Thoracic aorta endothelial cell (primary cell): ENCODE results near the gene RAB3IL1. TPM values are rescaled to one million over a fixed set of nuclear protein-coding genes. Genes with fewer than 3 reads are reported as not detected.

ENCODE experiments used
- small RNA-seq: library from RNA; depleted of rRNA; stranded (forward); fragments of <200 nt; gene quantifications from one replicate; pipeline ENCODE3, GENCODE V24; 2012
- total RNA-seq: library from RNA; depleted of rRNA; stranded (reverse); fragments of >200 nt; gene quantifications from 2 replicates; pipeline ENCODE4 v1.2.3, GENCODE V29; 2012

Gene RAB3IL1
- total RNA-seq = 1.0 and 1.6 TPM in 2 replicates

GRCh38 chr11:61917334-61918109 lies at the start of gene RAB3IL1:
Gene RAB3IL1 (minus strand): TSS chr11:61917566. CDS start chr11:61917367, 199 bp downstream.

GRCh38 chr11:61950035-61950547 lies 32.7 kb upstream of the RAB3IL1 start, which contains the start of gene BEST1:
Gene BEST1 (plus strand): TSS chr11:61950351. CDS start chr11:61951807, 1,456 bp downstream.

GRCh38 chr11:61891331-61892084 lies 25.9 kb downstream of the RAB3IL1 start, which contains the start of gene FADS3:
Gene FADS3 (minus strand): TSS chr11:61891545. CDS start chr11:61891381, 164 bp downstream.

Small RNA genes lying within 50 kb of the gene (small RNA-seq; reads per million reads assigned to genes)
- not detected for gene MIR6746
- not detected for gene RNU6-1243P

Other genes starting within 250 kb of the RAB3IL1 start
- 1.7 and 2.3 TPM in 2 replicates for gene DAGLA, start 237.2 kb downstream of the RAB3IL1 start, total RNA-seq
- 0.66 and 1.4 TPM in 2 replicates for gene MYRF, start 164.9 kb downstream of the RAB3IL1 start, total RNA-seq
- 46.4 and 56.1 TPM in 2 replicates for gene TMEM258, start 125.0 kb downstream of the RAB3IL1 start, total RNA-seq
- 48.8 and 63.8 TPM in 2 replicates for gene FEN1, start 124.7 kb downstream of the RAB3IL1 start, total RNA-seq
- gene FADS1, start 100.6 kb downstream of the RAB3IL1 start, total RNA-seq = 70.5 and 134 TPM in 2 replicates
- gene FADS2, start 89.3 kb downstream of the RAB3IL1 start, total RNA-seq = 254 and 468 TPM in 2 replicates
- gene FADS3, start 26.0 kb downstream of the RAB3IL1 start, total RNA-seq = 93.5 and 100 TPM in 2 replicates
- gene BEST1, start 32.8 kb upstream of the RAB3IL1 start, total RNA-seq = under 0.01 and 0.14 TPM in 2 replicates
- gene FTH1, start 50.1 kb upstream of the RAB3IL1 start, total RNA-seq = 696 and 1,197 TPM in 2 replicates
- 41.5 and 88.5 TPM in 2 replicates for gene INCENP, start 206.4 kb upstream of the RAB3IL1 start, total RNA-seq